Suprapubic skin (tissue), 3 donors: ENCODE measurements around the gene EDNRB.

Experiments
- CTCF ChIP-seq, 2 donors: fragments of 200-600 bp in 1 of 2; fragments of 450-650 bp in 1 of 2; sonication (generic) in 1 of 2; IDR thresholded peaks; one replicate each; pipeline ENCODE4 v1.5.1; 2016 to 2019; ENCODE audit warnings: antibody characterized with exemption in 2 of 2, mild to moderate bottlenecking in 1 of 2, moderate library complexity in 1 of 2
- EP300 ChIP-seq: sonication (generic); formaldehyde crosslinking; IDR thresholded peaks from one replicate; pipeline ENCODE4 v1.6.1; 2017; ENCODE audit warnings: antibody characterized with exemption
- POLR2A ChIP-seq, 2 donors: fragments of 450-650 bp; IDR thresholded peaks; one replicate each; pipeline ENCODE4 v1.6.1; 2017; ENCODE audit warnings: antibody characterized with exemption in 2 of 2, mild to moderate bottlenecking in 2 of 2, moderate library complexity in 2 of 2

GRCh38 chr13:77883328-77883727, 35.3 kb downstream of the EDNRB start:
- no peak for TF ChIP-seq CTCF (IDR thresholded peaks at IDR 0.05)
- TF ChIP-seq POLR2A (IDR thresholded peaks at IDR 0.05), result no peak
- TF ChIP-seq EP300, result no peak
